Activated CD4-positive, alpha-beta T cell treated with anti-CD3 and anti-CD28 coated beads, Interleukin-2, Interleukin-6, amounts not matched to agents 100 ng/mL and 50 ng/mL, durations not matched to agents 16 hours and 8 hours (primary cell): ENCODE results near the gene CAND2.
"Not testable (repeated sequence)": the region's sequence is repeated elsewhere in the genome, so short reads cannot be mapped to it uniquely, and the experiment has no call there.

Source experiments
- DNase-seq: peaks from one replicate; pipeline ENCODE4 v3.0.0-alpha.2; 2020

Gene CAND2

GRCh38 chr3:12772462-12772861 lies 24.0 kb upstream of the CAND2 start:
- no peak for DNase-seq

- DNase-seq = no peak
These were observed 23.3 kb upstream of the CAND2 start for GRCh38 chr3:12773030-12773709.

- DNase-seq = no peak
These were observed 22.8 kb upstream of the CAND2 start for GRCh38 chr3:12773710-12774086.

GRCh38 chr3:12774619-12775018 lies 21.9 kb upstream of the CAND2 start:
- no peak for DNase-seq

- no peak for DNase-seq
These were observed 21.3 kb upstream of the CAND2 start for GRCh38 chr3:12775226-12775625.

- not testable (repeated sequence) for DNase-seq
These were observed 20.5 kb upstream of the CAND2 start for GRCh38 chr3:12775970-12776369.

GRCh38 chr3:12777171-12777570 lies 19.3 kb upstream of the CAND2 start:
- DNase-seq = no peak

- DNase-seq = no peak
These were observed 15.7 kb upstream of the CAND2 start for GRCh38 chr3:12780751-12781150.

GRCh38 chr3:12782172-12782815 lies 14.2 kb upstream of the CAND2 start:
- DNase-seq = no peak

- DNase-seq = no peak
These were observed 11.4 kb upstream of the CAND2 start for GRCh38 chr3:12785096-12785495.

- DNase-seq = peak; percentile 61
These were observed 9.1 kb upstream of the CAND2 start for GRCh38 chr3:12787346-12787745.

GRCh38 chr3:12787967-12788690 lies 8.4 kb upstream of the CAND2 start:
- DNase-seq = not testable (repeated sequence)

GRCh38 chr3:12791430-12791829 lies 5.0 kb upstream of the CAND2 start:
- DNase-seq = no peak

GRCh38 chr3:12793701-12794100 lies 2.8 kb upstream of the CAND2 start:
- no peak for DNase-seq

GRCh38 chr3:12797124-12797891 lies 828 bp downstream of the CAND2 start:
- no peak for DNase-seq

GRCh38 chr3:12797892-12798558 lies 1.5 kb downstream of the CAND2 start:
- no peak for DNase-seq

GRCh38 chr3:12798559-12799179 lies 2.2 kb downstream of the CAND2 start:
- no peak for DNase-seq

- DNase-seq = no peak
These were observed 3.3 kb downstream of the CAND2 start for GRCh38 chr3:12799525-12800440.

- DNase-seq = no peak
These were observed 6.9 kb downstream of the CAND2 start for GRCh38 chr3:12803371-12803770.

GRCh38 chr3:12807066-12807465 lies 10.6 kb downstream of the CAND2 start:
- no peak for DNase-seq
